NK-92 (cell line): ENCODE results near the gene KAT6B.

Experiments
- DNase-seq: peaks from one replicate; lab custom pipeline; 2025; ENCODE audit not compliant: unreplicated experiment; lab: John Stamatoyannopoulos, UW

Gene KAT6B

GRCh38 chr10:74981831-74982633, 155.6 kb downstream of the KAT6B start:
- no peak for DNase-seq

DNA sequence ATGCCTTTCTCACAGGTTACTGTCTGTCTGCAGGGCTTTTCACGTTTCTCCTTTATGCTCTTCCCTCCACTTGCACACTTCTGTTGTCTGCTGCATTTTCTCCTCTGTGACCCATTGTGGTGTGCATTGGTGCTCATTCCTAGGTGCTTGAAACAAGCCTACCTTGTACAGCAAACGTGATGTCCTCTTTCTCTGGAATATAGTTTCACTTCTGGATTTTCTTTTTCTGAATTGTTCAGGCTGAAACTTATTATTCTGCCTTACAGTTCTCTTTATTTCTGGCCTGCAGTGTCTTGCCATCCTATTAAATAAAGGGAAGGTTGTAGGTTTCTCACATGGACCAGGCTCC, 156.2 kb downstream of the KAT6B start:
- DNase-seq = no peak

DNA sequence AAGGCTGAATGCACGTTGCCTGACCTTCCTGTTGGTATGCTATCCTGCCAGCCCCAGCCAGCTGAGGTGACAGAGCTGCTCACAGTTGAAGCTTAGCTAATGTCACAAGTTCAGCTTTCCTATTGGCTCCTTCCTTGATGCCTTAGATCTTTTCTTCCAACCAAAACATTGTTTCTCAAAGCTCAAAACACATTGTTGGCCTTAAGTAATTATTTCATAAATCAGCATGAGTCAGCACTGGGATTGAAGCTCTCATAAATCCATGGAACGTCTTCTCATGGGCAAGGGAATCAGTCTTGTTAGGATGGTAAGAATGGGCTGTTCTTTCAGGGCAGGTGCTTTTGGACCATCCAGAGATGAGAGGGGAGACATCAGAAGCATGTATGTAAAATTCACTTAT, 157.0 kb downstream of the KAT6B start:
- no peak for DNase-seq

DNA sequence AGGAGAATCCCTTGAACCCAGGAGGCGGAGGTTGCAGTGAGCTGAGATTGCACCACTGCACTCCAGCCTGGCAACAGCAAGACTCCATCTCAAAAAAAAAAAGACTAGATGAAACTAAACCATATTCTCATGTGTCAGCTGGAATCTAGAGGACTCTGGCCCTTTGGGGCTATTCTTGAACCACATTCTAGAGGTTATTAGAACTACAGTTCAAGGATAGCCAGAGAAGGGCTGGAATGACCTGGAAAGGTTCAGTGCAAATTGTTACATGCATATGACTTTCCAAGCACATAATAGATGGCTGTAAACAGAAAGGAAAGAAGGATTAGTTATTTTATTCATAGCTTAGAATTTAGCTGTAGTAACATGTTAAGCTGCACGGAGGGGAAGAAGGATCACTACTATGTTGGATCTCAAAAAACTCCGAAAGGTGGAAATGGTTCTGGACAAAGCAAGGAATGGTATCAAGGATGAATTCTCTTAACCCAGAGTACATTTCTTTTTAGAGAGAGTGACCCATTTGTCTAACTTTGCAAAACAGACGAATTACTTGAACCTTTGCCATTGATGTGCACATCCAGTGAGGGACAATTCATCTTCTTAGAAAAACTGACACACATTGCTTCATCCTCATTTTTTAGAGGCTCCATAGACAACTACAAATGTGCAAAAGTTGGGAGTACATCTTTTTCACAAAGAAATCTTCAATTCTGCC, 161.1 kb downstream of the KAT6B start:
- DNase-seq = no peak

GRCh38 chr10:74988054-74988775, 161.8 kb downstream of the KAT6B start:
- no peak for DNase-seq

DNA sequence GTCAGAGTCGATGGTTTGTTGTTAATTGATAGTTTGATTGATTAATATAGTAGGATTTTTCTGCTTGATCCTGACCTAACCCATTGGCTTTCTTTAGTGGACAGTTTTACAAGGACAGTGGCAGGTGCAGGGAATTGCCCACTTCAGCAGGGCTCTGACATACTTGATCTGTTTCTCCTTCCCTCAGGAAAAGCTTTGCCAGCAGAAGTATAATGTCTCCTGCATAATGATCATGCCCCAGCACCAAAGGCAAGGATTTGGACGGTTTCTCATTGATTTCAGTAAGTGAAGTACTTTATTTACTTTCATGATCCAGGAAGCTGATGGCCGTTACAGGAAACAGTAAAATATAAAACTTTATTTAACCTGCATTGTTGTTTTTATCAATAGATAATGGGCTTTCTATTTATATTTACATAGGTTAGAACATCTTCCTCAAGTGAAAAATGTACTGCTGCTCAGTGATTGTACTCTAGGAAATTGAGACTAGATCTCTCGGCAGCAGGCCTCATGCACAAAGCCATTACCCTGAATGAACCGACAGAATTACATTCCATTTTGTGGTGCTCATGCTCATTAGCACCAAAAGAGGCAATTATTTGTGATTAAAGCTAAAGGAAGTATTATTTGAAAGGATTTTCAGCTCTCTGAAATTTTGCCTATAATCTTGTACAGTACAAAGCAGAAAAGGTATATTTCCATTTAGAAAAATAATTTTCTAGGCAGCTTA, 162.6 kb downstream of the KAT6B start:
- DNase-seq = no peak

DNA sequence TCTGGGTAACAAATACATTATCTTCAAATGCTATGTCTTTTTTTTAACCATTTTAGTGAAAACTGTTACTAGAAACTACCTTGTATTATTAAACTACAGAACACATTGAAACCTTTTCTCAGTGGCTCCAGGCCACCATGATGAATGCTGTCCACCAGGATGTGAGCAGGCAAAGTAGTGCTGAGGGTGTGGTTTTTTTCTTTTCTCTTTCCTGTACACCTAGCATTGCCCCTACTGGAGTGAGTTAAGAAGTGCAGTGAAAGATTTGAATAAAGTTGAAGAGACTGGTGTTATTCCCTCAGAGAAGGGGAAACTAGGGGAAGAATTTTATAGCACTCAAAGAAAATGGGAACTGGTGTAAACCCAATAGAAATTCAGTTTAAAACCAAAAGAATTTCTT, 165.0 kb downstream of the KAT6B start:
- DNase-seq = no peak

DNA sequence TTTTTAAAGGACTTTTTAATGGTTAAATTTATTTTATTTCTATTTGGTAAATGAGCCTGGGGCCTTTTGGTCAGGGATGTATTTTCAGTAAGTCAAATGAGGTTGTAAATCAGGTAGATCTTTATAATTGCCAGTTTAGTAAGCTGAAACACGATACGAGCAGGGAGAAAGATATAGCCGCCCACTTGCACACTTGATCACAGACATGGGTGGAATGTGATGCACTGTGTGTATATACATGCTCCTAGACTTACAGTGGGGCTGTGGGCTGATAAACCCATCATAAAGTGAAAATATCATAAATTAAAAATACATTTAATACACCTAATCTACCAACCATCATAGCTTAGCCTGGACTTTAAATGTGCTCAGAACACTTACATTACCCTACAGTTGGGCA, 165.7 kb downstream of the KAT6B start:
- no peak for DNase-seq

DNA sequence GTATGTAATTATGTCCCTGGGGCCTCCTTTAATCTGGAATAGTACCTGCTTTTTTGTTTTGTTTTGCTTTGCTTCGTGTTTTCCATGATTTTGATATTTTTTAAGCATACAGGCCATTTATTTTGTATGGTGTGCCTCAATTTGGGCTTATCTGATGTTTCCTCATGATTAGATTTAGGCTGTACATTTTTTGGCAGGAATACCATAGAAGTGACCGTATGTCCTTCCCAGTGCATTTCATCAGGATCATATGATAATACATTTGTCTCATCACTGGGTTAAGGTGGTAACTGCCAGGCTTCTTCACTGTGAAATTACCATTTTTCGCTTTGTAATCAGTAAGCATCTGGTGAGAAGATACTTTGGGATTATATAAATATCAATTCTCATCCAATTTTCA, 167.2 kb downstream of the KAT6B start:
- DNase-seq = no peak

DNA sequence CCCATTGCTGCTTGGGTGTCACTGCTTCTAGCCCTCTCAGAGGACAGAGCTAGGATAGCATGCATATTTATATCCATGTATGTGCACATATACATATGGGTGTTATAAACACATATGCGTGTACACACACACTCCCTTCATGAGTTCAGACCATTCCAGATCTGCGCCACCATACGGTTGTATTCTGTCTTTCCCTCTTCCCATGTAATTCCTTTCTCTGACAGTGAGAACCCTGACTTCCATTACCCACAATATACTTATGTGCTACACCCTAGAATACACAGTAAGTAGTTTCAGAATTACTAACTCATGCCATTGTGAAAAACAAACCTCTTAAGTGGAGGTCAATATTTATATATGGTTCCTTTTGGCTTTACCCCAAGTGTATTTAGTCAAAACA, 168.5 kb downstream of the KAT6B start:
- no peak for DNase-seq

GRCh38 chr10:74995806-74996205, 169.4 kb downstream of the KAT6B start:
- no peak for DNase-seq

- no peak for DNase-seq
Observed at GRCh38 chr10:74997163-74997562, 170.8 kb downstream of the KAT6B start.

- DNase-seq = no peak
Observed at GRCh38 chr10:75000748-75001321, 174.4 kb downstream of the KAT6B start.

DNA sequence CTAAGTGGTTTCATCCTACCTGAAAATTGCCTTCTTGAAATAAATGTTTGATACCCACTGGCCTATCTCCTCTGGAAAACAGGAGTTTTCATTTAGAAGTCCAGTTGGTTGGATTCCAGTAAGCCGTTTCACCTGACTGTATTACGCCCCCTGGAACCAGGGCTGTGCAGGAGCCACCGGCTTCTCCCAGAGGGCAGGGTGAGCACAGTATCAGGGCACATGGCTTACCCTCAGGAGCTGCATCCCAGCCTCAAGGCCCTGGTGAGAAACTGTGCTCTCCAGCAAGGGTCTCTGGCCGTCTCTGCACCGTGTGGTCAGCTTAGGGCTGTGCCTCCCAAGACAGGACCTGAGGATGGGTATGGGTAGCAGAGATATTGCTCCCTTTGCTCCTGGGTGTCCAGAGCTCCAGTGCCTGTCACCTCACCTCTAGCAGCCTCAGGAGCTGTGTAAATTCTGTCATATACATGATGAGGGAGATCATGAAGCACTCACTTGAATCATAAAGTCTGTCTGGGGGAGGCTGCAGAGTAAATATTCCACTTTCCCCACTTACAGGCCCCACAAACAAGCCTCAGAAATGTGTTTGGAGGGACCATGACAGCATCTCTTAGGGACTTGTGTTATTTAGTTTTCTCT, 175.4 kb downstream of the KAT6B start:
- no peak for DNase-seq

- no peak for DNase-seq
Observed at GRCh38 chr10:75002351-75002725, 175.9 kb downstream of the KAT6B start.

- no peak for DNase-seq
Observed at GRCh38 chr10:75002967-75003594, 176.7 kb downstream of the KAT6B start.

GRCh38 chr10:75003891-75004290, 177.5 kb downstream of the KAT6B start:
- DNase-seq = no peak

- DNase-seq = no peak
Observed at GRCh38 chr10:75007646-75008045, 181.2 kb downstream of the KAT6B start.

- no peak for DNase-seq
Observed at GRCh38 chr10:75008952-75009351, 182.6 kb downstream of the KAT6B start.

DNA sequence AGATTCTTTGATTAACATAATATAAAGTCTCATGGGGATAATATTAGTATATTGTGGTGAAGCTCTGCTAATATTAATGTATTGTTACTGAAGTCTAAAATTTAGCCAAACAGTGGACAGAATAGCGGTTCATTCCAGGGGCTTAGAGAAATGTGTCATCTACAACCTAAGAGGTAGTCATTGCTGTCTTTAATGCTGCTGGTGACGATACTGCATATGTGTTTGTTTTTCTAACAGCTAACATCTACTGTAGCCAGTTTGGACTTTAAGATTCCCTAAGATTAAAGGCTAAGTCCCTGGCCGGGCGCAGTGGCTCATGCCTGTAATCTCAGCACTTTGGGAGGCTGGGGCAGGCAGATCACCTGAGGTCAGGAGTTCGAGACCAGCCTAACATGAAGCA, 183.0 kb downstream of the KAT6B start:
- DNase-seq = no peak
